ENCODE data around the gene SPIRE2. TPM values are rescaled to one million over a fixed set of nuclear protein-coding genes. Genes with fewer than 3 reads are reported as not detected.

The SPIRE2 gene
- total and polyA plus RNA-seq, 2 of the 4 experiments (the other 2 are of a cell fraction): 0.72 to 1.9 TPM

GRCh38 chr16:89811321-89811720 lies 17.0 kb upstream of the SPIRE2 start:
- no peak overlapping the region for H3K56ac ChIP-seq (ENCODE audit: extremely low read depth, insufficient read depth, low read length)
- peaks cover 3% of the 10 kb centered on the region; the same call in 1 of the 2 replicates for H3K36me3 ChIP-seq (ENCODE audit: control insufficient read depth, insufficient read depth, low read length)
- H3K23ac ChIP-seq (ENCODE audit: low read depth, low read length): no peak overlapping the region
- no peak overlapping the region for H4K8ac ChIP-seq (ENCODE audit: low read depth in 2 of 2, low read length in 2 of 2)
- H3K18ac ChIP-seq (ENCODE audit: low read depth, low read length): no peak overlapping the region
- H3K27ac ChIP-seq (ENCODE audit: insufficient read depth, low read length): no peak overlapping the region
- peaks cover 4% of the 10 kb centered on the region; the same call in 1 of the 2 replicates for H4K20me1 ChIP-seq (ENCODE audit: insufficient read depth, low read length)
- BruUV-seq (replicated peaks): no TSS peak
- dilution Hi-C loops (cut with HindIII; ENCODE audit: low sequenced_read_pairs, unreplicated experiment) (no loop called here), intact Hi-C loops (cut with micrococcal nuclease) (loop anchor here (10.0 kb wide), 1 partner anchor 87 kb away; the partner anchor contains the start of genes VPS9D1 and ZNF276), in situ Hi-C loops (cut with MboI; ENCODE audit: low sequenced_read_pairs) (no loop called here)
- H2AFZ ChIP-seq (replicated peaks; ENCODE audit: low read length, poor library complexity): no peak overlapping the region
- CTCF ChIA-PET: interaction anchor here (0.6 kb wide), 1 partner anchor 12 kb away, joined by 3 read pairs; no protein-coding TSS in a partner anchor
- POLR2A ChIA-PET (ENCODE audit: unreplicated experiment): no interaction called here
- no peak overlapping the region for H4K5ac ChIP-seq (ENCODE audit: low read depth, low read length)
- no peak overlapping the region for H2AK5ac ChIP-seq (ENCODE audit: low read depth, low read length)
- no peak overlapping the region for H3K14ac ChIP-seq (replicated peaks; ENCODE audit: low read depth, low read length)
- no peak overlapping the region for H3K4ac ChIP-seq (ENCODE audit: low read depth, low read length)
- H3K4me3 ChIP-seq (ENCODE audit: insufficient read depth, low read depth, low read length): no peak overlapping the region
- no peak overlapping the region for H2BK20ac ChIP-seq (ENCODE audit: low read depth, low read length)
- H2BK120ac ChIP-seq (ENCODE audit: low read depth, low read length): no peak overlapping the region
- WGBS, 2 experiments (ENCODE audit: extremely low coverage in 2 of 2, insufficient read length in 1 of 2): 100% methylated on average over 1 of the region's 2 CpGs; no CpG with 5 or more reads in 1 of the 2 experiments
- H3K4me1 ChIP-seq (ENCODE audit: control insufficient read depth, insufficient read depth, low read length): no peaks in the 10 kb centered on the region
- H3K9me1 ChIP-seq (ENCODE audit: insufficient read depth, low read length): no peaks in the 10 kb centered on the region
- H3K9me3 ChIP-seq (ENCODE audit: control insufficient read depth, insufficient read depth, low read length): no peaks in the 10 kb centered on the region
- peaks cover 3 to 41% of the 10 kb centered on the region in 2 experiments for H3K79me1 ChIP-seq (ENCODE audit: low read depth in 1 of 2, low read length in 2 of 2)
- H4K91ac ChIP-seq (ENCODE audit: insufficient read depth, low read depth, low read length): no peak overlapping the region
- H2BK15ac ChIP-seq (ENCODE audit: low read depth, low read length): no peak overlapping the region
- no peak for ATAC-seq (ENCODE audit: low read depth)
- H3K4me2 ChIP-seq (ENCODE audit: low read depth, low read length): no peak overlapping the region
- DNase-seq: no peak
- no peaks in the 10 kb centered on the region for H3K27me3 ChIP-seq (ENCODE audit: control insufficient read depth, insufficient read depth, low read length)
- H3K9ac ChIP-seq (ENCODE audit: low read depth, low read length): no peak overlapping the region
- TF ChIP-seq CHD1 (IDR thresholded peaks at IDR 0.05; ENCODE audit: low read depth, low read length) (no peak), USF2 (IDR thresholded peaks at IDR 0.05; ENCODE audit: low read depth, low read length) (no peak), CEBPB (IDR thresholded peaks at IDR 0.05; ENCODE audit: low read depth, low read length) (no peak), RAD21 (IDR thresholded peaks at IDR 0.05; ENCODE audit: low read length) (no peak)
- H2BK5ac ChIP-seq (ENCODE audit: low read depth, low read length, poor library complexity, severe bottlenecking): no peak overlapping the region
- H2AK9ac ChIP-seq (replicated peaks; ENCODE audit: low read depth, low read length, poor library complexity): no peak overlapping the region

Measured in IMR-90 (cell line).